Inferior parietal cortex (tissue), 1 donor: ENCODE results near the gene SEMA6B.
A peak's percentile ranks its signal among the peaks of the same experiment; 100 is the strongest.
"Not testable (repeated sequence)": the region's sequence is repeated elsewhere in the genome, so short reads cannot be mapped to it uniquely, and the experiment has no call there.

Experiments used
- DNase-seq: peaks from one replicate; pipeline ENCODE4 v3.0.0-alpha.2; 2016; ENCODE audit errors: extremely low spot score

The SEMA6B gene

DNA sequence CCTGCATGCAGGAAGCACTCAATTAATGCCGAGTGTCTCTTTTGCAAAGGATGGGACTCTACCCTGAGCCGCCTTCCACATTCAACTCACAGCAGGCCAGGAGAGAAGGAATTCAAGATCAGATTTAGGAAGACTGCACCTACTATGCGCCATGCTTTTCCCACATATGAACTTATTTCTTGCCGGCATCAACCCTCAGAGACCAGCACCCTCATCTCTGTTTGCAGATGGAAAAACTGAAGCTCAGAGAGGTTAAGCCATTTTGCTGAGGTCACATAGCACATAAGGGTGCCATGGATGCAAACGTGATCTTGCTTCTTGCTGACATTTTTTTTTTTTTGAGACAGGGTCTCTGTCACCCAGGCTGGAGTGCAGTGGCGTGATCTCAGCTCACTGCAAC is 14.2 kb upstream of the SEMA6B start:
- no peak for DNase-seq

DNA sequence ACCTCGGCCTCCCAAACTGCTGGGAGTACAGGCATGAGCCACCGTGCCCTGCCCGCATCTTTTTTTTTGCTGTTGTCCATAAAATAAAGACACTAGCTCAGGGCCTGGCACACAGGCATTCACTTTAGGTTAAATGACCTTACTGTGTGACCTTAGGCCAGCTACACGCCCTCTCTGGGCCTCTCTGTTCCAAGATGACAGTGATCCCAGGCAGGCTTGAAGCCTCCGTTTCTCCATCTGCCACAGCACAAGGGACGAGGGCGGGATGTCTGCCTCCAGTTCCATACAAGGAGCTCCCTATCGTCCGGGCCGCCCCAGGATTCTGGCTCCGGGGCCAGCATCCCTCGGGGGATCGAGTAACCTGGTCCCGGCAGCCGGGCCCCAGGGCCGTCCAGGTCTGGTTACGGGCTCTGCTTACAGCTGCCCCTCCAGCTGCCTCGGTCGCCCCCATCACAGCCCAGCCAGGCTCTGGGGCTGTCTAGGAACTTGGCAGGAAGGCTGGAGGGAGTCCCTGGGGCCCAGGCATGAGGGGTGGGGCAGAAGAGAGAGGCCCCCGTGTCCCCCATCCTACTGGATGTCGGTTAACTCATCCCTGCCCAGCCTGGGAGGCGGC is 11.9 kb upstream of the SEMA6B start:
- no peak for DNase-seq

DNA sequence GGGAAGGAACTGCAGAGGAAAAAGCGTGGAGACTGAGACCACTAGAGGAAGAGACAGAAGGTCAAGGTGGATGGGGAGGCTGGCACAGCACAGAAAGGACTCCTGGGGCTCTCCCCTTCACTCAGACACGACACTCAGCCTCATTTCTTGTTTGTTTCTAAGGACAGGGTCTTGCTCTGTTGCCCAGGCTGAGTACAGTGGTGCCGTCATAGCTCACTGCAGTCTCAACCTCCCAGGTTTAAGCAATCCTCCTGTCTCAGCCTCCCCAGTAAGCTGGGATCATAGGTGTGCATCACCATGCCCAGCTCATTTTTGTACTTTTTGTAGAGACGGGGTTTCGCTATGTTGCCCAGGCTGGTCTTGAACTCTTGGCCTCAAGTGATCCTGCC is 11.4 kb upstream of the SEMA6B start:
- no peak for DNase-seq

DNA sequence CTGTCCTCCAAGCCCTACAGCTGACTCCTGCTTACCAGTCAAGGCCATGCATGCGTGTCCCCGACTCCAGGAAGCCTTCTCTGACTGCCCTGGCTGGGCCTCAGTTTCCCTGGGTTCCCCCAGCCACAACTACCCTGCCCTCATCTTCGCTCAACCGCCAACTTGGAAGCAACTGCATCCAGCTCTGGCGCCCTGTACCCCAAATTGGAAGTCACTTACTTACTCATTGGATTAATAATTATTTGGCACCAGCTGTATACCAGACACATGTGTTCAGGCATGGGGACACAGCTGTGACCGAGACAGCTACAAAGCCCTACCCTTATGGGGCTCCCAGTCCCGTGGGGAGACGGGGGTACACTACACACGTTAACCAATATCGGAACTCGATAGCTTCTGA is 10.9 kb upstream of the SEMA6B start:
- DNase-seq: no peak

DNA sequence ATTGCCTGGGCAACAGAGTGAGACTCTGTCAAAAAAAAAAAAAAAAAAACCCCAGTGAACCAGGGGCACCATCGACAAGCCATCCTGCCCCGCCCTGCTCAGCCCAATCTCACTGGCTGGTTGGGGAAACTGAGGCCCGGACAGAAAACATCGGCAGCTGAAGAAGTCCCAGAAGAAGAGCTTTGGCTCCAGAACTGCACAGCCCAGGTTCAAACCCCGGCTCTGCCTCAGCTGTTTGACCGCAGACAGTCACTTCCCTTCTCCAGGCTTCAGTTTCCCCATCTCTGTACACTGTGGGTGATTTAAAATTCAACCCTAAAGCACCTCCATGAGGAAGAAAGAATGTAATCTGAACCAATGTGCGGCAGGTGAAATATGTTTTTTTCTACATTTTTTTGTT is 9.4 kb upstream of the SEMA6B start:
- DNase-seq: no peak

DNA sequence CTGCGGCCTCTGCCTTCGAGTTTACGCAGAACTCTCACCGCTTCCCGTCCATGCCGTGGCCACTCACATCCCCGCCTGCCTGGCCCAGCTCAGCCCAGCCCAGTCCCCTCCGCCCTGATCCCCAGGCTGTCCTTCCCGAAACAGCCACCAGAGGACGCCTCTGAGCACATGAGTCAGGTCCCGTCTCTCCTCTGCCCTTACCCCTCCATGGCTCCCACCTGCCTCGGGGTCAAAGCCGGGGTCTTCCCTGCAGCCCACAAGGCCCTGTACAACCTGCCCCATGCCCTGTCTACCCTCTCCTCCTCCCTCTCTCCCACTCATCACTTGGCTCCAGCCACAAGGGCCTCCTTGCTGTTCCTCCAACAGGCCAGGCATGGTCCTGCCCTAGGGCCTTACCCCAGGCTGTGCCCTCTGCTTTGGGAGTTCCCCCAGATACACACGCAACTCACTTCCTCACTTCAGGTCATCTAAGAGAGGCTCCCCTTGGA is 8.1 kb upstream of the SEMA6B start:
- DNase-seq: peak; percentile 41

DNA sequence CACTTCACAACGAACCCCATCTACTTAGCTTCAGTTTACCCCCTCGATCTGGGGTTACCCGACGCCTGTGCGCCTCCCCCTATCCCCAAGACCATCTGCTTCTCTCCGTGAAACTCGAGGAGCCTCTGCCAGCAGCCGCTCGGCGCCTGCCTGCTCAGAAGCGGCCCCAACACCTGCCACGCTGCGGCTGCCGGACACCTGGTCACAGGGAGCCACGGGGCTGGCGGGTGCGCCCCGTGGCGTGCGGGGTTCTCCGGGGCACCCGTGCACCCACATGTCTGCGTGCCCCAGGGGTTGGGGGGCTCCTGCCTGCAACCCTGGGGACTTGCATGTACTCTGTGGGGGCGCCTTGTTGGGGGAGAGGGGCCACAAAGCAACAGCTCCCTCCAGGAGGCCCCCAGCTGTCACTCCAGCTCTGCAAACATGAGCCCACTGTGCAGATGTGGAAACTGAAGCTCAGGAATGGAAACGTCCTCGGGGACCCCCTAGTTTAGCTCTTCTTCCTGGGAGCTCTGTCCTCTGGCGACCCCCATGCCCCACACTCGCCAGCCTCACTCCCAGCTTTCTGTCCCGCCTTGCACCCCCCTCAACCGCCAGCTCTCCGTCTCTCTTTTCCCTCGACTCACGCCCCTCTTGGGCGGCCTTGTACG is 7.0 kb upstream of the SEMA6B start:
- DNase-seq: no peak

DNA sequence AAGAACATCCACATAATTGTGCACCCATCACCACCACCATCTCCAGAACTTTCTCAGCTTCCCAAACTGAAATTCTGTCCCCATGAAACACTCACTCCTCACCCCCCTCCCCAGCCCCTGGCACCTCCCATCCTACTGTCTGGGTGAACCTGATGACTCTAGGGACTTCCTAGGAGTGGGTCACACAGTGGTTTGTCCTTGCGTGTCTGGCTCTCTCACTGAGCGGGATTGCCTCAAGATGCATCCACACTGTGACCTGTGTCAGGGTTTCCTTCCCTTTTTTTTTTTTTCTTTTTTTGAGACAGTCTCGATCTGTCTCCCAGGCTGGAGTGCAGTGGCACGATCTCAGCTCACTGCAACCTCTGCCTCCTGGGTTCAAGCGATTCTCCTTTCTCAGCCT is 4.1 kb upstream of the SEMA6B start:
- not testable (repeated sequence) for DNase-seq

DNA sequence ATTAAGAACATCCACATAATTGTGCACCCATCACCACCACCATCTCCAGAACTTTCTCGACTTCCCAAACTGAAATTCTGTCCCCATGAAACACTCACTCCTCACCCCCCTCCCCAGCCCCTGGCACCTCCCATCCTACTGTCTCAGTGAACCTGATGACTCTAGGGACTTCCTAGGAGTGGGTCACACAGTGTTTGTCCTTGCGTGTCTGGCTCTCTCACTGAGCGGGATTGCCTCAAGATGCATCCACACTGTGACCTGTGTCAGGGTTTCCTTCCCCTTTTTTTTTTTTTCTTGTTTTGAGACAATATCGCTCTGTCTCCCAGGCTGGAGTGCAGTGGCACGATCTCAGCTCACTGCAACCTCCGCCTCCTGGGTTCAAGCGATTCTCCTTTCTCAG is 2.6 kb upstream of the SEMA6B start:
- DNase-seq: not testable (repeated sequence)

DNA sequence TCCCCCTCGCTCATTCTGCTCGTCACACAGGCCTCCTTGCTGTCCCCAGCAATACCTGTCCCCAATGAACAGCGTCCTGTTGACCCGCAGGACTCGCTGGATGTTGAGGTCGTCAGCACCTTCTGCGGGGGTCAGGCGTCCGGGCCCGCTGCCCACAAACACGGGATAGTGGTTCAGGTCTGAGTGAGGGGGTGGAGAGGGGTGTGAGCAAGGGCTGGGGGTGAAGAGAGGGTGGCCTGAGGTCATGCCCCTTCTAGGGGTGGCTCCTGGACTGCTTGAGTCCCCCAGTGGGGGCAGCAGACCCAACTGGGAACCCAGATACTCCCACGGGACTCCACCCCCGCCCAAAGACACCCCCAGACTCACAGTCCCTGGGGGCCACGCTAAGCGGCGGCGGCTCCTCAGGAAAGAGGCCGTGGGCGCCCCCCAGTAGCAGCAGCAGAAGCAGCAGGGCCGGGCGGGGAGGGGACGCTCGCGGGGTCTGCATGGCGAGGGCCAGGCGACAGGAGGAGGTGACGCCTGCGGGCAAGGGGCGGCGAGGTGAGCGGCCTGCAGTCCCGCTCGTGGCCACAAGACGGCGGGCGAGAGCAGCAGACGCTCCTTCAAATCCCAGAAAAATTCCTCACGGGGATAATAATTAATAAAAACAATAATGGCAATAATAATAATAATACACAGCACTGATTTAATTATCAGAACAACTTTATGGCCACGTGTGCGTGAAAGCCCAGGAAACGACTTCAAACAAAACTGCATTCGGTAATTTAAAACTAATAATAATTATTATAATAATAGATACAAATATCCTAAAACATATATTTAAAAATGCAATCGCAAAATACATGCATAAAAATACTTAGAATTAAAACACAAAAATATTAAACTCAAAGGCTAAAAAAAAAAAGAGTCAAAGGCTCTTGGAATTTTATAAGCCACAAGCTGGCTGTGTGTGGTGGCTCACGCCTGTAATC is 1.2 kb downstream of the SEMA6B start:
- no peak for DNase-seq

DNA sequence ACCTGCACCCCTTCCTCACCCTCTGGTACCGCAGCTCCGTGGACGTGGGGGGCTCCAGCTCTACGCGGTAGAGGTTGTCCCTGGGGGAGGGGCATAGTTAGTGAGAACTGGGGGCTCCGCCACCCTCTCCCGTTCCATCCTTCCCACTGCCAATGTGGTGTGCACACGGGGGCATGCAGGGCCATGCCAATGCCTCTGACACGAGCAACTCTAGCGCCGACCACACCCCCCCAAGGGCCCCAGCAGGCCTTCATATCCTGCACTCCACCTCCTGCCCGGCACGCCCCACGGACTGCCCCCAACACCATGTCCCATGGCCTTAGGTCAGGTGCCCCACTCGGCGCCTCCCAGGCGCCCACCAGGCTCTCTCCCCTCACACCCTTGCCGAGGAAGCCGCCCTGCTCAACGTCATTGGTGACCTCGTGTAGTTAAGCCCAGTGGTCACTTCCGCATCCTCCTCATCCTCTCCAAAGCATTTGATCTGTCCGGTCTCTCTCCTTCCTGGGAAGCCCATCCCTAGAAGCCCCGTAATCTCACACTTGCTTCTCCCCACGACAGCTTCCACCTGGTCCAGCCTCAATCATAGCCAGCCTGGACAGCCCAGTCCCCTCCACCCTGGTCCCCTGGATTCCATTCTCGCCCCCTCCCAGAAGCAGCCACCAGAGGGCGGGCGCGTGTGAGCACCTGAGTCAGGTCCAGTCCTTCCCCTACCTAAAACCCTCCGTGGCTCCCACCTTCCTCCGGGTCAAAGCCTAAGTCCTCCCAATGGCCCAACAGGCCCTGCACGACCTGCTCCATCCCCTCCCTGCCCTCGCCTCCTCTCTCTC is 2.1 kb downstream of the SEMA6B start:
- no peak for DNase-seq

DNA sequence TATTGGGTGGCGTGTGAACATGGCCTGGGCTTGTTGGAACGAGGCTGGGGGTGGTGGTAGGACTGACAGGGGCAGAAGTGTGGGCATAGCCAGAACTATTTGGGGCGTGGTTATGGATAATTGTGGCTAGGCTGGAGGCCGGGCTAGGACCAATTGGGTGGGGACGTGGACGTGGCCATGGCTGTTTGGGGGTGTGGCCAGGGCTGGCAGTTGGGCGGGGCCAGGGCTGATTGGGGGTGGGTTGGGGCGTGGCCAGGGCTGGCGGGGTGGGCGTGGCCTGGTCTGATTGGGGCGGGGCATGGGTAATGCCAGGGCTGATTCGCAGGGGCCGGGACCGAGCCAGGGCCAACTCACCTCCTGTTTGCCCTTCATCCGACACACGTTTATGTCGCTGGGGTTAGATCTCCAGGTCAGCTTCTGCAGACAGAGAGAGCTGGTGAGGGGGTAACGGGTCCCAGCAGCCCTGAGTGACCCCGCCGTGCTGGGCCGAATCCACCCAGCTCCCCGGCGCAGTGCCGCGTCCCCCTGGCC is 2.8 kb downstream of the SEMA6B start:
- no peak for DNase-seq

DNA sequence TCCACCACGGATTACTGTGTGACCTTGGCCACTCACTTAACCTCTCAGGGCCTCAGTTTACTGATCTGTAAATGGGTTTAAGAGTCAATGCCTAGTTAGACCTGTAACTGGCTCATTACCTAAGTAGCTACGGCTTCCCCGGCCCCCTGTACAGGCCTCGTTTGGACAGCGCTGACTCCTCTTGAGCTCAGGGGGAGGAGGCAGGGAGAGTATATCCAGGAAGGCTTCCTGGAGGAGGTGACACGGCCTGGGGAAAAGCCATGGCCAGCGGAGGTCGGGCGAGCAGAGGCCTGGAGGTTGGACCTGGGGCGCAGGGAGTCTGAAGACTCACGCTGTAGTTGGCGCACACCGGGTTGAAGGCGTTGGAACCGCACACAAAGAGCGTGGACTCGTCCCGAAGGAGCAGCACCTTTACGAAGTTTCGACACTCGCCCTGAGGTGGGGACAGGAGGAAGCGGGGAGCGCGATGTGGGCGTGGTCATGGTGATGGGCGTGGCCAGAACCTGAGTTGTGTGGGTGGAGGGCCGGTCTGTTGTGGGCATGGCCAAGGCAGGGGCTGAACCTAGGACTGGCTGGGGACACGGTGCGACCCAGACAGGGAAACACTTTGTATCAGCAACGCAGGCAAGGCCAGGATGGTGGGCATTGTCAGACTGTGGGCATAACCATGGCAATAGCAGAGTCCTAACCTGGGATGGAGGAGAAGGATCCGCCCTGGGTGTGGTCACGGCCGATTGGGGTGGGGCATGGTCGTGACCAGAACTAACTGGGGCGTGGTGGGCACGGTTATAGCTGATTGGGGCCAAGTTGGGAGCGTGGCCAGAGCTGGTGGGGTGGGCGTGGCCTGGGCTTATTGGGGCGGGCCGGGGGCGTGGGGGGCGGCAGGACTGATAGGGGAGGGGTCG is 3.6 kb downstream of the SEMA6B start:
- no peak for DNase-seq

DNA sequence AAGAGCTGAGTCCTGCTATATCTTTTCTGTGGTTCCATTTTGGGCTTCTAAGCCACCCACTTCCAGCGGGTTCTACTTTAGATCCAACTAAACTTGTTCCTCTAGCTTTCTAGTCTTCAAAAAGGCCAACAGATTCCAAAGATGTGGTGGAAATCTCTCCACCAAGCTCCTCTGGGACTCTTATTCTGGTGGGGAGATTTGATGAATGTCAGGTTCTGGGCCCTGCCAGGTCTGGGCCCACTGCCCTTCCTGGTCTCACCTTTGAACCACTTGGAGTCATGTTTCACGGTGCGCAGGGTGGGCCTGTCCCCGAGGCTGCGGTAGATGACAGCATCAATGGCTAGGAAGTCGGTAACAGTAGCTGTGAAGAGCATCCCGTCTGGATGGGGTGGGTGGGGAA is 4.8 kb downstream of the SEMA6B start:
- no peak for DNase-seq

DNA sequence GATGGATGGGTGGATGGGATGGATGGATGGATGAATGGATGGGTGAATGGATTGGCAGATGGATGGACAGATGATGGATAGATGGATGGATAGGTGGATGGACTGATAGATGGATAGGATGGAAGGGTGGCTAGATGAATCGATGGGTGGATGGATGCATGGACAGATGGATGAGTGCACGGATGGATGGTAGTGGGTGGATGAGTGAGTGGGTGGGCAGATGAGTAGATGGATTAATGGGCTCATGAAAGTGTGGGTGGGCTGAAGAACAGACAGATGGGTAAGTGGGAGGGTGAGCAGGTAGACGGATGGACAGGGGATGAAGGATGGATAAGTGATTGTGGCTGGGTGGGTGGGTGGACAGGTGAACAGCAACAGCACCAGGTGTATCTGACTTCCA is 5.7 kb downstream of the SEMA6B start:
- no peak for DNase-seq

DNA sequence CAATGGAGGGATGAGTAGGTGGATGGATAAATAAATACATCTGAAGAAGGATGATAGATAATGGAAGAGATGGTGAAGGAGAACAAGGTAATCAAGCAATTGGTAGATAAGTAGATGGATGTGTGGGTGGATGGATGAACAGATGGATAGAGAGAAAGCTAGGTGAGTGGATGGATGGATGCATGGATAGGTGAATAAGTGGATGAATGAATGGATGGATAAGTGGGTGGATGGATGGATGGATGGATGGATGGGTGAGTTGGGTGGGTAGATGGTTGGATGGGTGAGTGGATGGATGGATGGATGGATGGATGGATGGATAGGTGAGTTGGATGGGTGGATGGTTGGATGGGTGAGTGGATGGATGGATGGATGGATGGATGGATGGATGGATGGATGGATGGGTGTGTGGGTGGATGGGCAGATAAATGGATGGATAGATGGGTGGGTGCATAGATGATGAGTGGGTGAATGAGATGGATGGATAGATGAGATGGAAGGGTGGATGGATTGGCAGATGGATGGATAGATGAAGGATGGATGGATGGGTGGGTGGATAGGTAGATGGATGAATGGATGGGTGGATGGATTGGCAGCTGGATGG is 6.3 kb downstream of the SEMA6B start:
- DNase-seq: no peak

DNA sequence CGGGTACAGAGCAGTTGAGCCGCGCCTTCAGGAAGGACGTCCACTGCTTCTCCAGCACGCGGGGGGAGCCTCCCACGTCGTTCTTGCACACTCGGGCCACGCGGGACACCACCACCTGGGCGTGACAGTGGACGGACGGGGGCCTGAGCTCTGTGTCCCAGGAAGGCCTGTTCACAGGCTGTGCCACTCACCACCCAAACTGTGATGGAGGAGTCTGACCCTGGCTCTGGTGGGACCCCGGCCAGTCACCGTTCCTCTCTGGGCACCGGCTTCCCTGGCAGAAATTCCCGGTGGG is 7.0 kb downstream of the SEMA6B start:
- no peak for DNase-seq

DNA sequence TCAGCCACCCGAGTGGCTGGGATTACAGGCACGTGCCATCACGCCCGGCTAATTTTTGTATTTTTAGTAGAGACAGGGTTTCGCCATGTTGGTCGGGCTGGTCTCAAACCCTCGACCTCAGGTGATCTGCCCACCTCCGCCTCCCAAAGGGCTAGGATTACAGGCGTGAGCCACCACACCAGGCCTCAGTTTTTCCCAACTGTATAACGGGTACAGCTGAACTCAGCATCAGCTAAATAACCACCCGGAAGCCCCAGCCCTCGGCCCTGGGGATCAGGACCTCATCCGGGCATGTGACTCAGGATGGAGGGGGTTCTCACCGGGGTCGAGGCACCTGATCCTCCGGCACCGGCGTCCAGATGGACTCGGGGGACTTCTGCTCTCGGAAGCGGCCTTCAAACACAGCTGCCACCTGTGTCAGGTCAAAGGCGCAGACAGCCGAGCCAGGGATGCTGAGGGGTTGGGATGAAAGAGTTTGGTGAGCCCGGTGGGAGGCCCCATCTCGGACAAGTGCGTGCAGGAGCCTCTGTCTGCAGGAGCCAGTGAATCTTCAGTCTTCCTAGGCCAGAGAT is 8.9 kb downstream of the SEMA6B start:
- no peak for DNase-seq

DNA sequence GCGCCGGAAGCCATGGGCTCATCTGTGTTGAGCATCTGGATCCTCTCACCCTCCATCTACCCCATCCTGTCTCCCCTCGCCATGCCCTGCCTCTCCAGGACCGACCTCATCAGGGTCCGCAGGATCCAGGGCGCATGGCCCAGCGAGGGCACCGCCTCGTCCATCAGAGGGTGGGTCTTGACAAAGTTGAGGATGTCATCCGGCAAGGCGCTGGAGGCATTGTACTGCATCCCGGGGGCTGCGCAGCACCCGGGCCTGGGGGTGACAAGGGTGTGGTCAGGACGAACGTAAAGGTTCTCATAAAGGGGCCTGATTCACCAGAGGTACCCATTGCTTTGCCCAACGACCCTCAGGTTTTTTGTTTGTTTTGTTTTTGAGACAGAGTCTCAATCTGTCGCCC is 9.5 kb downstream of the SEMA6B start:
- DNase-seq: no peak

DNA sequence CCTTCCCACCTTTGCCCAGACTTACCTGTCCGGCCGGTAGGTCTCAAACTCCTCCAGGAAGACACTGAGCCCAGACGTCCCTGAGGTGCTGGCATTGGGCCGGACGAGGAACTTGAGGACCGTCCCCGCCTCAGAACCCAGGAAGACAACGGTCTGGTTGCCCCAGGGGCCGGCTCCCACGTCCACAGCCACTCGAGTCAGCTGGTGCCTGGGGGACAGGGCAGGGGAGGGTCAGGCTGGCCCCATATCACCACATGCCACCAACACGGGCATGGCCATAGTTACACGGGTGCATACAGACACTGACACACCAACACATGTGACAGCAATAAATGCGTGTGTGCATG is 11.3 kb downstream of the SEMA6B start:
- no peak for DNase-seq
